SH-SY5Y (cell line): Measurements from ENCODE around the gene RNF123.

Experiments
- GATA2 ChIP-seq: IDR thresholded peaks from 2 replicates; pipeline ENCODE4 v1.6.1; 2011; ENCODE audit warnings: mild to moderate bottlenecking, low read depth, low read length
- GATA3 ChIP-seq: IDR thresholded peaks from 2 replicates; pipeline ENCODE4 v1.6.1; 2011; ENCODE audit warnings: low read depth, mild to moderate bottlenecking, low read length, moderate library complexity

The RNF123 gene

DNA sequence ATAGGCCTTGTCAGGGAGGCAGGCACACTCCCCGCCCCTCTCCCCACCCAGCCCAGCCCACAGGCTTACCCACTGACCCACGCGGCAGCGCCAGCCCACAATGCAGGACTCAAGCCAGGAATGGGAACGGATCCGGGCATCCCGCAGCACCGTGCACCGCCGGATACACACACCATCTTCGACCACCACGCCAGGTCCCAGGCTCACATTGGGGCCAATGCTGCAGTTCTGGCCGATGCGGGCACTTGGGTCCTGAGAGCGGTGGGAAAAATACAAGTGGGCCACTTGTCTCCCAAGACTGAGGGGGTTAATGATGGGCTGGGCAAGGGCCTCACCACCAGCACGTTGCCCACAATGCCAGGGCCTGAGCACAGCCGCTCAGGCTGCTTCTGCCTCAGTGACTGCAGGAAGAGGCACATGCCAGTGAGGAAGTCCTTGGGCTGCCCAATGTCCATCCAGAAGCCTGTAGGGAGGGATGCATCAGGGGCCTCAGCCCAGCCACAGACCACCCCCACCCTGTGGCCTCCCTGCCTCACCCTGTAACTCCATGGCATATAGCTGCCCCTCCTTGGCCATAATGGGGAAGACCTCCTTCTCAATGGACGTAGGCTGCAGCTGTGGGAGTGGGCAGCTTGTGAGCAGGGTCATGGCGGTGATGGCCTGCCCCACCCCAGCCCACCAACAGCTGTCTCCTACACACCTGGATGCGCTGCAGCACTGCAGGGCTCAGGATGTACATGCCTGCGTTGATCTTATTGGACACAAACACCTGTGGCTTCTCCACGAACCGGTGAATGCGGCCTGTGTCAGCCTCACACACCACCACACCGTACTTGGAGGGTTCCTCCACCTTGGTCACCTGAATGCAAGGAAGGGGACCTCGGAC is 32.8 kb downstream of the RNF123 start:
- TF ChIP-seq GATA2, result no peak
- TF ChIP-seq GATA3, result no peak

DNA sequence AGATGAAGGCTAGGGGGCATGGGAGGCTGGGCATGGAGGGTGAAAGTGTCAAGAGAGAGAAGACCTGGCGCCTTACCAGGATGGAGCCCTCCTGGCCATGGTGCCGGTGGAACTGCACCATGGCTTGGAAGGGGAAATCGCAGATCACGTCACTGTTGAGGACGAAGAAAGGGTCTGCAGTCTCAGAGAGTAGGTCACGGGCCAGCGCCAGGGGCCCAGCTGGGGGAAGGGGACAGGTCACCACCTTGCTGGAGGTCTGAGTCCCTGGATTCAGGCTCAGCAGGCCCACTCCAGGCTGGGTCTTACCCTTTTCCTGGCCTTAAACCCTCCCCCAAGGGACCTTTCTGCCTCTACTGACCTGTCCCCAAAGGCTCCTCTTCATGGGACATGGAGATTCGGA is 33.5 kb downstream of the RNF123 start:
- TF ChIP-seq GATA2, result no peak
- TF ChIP-seq GATA3, result no peak

DNA sequence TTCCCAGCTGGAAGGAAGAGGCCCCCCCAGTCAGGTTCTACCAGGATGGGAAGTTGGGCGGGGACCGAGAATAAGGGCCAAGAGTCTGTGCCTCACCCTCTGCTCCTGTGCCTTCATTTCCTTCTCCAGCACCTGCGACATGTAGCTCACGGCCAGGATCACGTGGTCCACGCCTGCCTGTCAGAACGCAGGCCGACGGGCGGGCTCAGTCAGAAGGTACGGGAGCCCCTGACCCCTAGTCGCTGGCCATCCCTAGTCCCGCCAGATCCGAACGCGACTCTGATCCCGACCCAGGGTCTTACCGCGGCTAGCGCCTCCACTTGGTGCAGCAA is 33.9 kb downstream of the RNF123 start:
- no peak for TF ChIP-seq GATA2
- no peak for TF ChIP-seq GATA3

DNA sequence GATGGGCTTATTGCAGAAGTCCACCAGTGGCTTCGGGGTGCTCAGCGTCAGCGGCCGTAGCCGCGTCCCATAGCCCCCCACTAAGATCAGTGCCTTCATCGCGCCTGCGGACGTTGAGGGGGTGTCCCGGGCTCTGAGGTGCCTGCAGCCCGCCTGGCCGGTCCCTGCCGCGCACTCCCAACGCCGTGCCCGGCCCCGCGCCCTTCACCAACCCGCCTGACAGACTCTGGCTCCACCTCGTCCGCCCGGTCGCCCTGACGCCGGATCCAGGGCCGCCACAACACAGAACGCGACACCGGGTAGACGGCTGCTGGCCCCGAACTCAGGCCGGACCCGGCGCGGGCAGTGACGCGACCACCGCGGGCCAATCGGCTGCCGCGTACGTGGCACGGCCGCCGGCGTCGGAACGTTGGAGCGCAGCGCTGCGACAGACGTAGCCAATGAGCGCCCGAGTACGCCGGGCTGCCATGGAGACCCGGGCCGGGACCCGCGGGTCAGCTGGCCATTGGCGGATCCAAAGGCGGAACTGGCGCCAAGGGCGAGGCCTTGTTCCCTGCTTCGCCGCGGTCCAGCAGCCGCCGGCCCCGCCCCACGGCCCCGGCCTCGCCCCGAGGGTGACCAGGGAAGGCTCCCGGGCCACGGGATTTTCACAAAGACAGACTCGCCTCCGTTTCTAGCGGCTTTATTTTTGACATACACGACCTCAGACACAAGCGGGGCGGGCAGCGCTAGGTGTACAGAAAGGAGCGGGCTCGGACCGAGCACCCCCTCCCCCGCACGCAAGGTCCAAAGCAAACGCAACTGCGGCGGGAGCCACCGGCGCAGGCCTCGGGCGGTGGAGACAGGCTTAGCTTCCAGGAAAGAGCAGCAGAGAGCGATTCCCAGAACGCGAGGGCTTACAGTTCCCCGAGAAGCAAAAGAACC is 34.5 kb downstream of the RNF123 start, which contains the start of gene GMPPB:
TSS of gene GMPPB (minus strand) at position 324 of the 924 bp plus-strand sequence. CDS start at position 99, 225 bp downstream.
- TF ChIP-seq GATA3 (no peak), GATA2 (no peak)

DNA sequence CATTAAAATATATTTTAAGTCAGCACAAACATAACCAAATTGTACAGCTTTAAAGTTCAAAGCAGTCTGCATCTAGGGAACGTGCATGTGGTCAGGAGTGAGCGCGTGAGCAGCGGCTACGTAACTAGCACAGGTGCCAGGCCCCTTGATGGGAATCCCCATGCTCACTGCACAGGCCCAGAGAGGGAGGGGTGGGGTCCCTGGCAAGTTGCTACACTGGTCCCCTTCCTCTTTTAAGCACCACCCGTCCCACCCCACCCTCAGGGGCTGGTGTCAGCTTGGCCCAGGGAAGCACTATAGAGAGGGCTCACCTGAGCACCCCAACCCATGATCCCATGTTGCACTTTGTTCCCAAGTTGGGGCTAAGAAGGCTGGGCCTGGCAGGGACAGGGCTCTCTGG is 35.2 kb downstream of the RNF123 start:
- no peak for TF ChIP-seq GATA3
- TF ChIP-seq GATA2, result no peak

DNA sequence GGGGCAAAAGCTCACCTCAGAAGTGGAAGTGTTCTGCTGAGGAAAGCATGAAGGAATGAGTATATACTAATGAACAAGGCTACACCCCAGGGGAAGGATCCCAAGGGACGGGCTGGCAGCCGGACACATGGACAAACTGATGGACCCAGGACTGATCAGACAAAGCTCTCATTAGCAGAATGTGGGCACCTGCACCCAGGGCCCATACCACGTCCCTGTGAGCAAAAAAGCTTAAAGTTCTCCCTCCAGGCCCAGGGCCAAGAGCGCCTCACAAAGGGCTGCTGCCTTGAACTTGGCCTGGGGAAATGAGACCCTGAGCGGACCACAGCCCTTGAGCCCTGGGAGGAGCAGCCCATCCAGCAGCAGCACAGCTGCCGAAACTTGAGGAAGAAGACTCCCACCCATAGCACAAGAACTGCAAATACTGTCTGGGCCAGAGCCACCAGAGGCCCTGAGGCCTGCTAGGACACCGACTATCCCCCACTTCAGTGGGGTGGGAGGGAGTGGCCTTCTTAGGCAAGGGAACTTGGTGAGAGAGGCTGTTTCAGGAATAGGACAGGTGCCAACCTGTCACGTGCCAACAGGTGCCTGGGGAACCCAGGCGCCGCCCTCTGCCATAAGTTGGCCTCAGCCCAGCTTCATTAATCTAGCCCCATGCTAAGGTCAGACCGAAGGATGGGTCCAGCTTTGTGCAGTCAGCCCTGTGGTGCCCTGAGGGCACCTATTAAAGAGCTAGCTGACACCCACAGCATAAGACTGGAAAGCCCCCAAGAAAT is 36.7 kb downstream of the RNF123 start:
- TF ChIP-seq GATA3 (no peak), GATA2 (no peak)

DNA sequence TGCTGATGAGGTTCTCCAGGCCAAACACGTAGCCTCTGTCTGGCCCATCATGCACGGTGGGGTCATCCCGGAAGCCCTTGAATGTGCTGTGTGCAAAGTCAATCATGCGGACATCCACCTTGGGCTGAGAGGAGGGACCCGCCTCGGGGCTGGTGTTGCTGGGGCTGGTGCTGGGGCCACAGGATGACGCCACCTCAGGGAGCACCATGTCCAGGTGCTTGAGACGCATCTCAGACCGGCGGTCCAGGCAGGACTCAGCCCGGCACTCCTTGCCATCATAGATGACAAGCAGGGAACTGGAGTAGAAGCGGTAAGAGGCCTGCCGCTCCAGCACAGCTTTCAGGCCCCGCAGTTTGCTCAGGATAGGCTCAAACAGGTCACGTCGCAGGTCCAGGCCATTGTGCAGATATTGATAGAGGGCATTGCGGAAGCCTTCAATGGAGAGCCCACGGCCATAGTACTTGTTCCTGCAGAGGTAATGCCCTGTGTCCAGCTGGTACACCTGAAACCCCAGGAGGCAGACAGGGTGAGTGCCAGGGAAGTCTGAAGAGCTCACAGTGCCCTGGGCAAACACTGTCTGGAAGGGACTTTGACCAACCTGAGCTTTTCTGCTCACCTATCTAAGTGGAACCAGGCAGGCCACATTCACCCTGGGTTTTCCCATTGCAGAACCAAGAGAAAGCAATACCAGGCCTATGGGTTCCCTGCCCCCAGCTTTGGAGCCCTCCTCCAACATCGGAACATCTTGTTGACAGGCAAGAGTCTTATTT is 38.0 kb downstream of the RNF123 start:
- no peak for TF ChIP-seq GATA3
- no peak for TF ChIP-seq GATA2

DNA sequence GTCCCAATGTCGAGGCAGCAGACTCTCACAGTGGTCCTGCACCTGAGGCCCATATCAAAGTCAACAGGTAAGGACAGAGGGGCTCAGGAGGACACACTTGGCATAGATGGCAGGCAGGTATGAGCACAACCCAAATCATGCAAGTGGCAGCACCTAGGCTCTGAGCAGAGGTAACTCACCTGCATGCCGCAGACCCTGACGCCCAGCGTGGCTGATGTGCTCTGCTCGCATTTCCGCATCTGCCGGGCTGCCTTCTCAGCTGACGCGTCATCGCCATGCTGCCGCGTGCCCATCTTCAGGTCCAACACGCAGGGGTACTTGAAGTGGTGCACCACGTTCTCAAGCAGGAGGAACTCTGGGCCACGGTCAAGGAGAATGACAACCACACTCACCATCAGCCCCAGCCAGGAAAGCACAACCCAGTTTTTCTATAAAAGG is 38.6 kb downstream of the RNF123 start:
- TF ChIP-seq GATA3 (no peak), GATA2 (no peak)

DNA sequence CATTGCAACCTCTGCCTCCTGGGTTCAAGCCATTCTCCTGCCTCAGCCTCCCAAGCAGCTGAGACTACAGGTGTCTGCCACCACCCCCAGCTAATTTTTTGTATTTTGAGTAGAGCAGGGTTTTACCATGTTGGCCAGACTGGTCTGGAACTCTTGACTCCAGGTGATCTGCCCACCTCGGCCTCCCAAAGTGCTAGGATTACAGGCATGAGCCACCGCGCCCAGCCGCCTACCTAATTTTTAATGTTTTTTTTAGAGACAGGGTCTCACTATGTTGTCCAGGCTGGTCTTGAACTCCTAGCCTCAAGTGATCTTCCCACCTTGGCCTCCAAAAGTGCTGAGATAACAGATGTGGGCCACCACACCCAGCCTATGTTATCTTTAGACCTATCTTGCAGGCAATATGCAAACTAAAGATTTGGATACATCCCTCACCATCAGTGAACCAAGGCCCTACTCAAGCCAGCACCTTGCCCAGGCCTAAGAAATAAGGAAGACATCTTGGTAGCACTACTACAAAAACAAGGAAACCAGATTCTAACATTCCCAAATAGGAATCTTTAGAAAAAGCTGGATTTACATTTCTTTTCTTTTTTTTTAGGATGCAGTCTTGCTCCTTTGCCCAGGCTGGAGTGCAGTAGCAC is 40.7 kb downstream of the RNF123 start:
- TF ChIP-seq GATA2 (no peak), GATA3 (no peak)

DNA sequence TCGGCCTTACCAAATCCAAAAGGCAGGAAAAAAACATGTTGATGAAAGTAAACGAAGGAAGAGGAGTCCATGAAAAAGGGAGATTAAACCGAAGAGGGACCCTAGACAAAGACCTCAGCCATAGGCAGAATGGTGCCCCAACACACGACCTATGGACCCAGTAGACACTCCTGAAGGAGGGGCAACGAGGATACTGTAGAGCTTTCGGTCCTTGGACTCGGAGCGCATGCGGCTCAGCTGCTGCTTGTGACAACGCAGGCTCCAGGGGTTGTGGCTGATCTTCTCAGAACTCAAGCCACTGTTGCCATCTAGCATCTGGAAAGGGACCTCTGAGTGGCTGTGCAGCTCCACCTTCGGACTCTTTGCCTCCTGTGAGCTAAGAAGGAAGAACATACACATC is 43.2 kb downstream of the RNF123 start:
- TF ChIP-seq GATA3 (no peak), GATA2 (no peak)

DNA sequence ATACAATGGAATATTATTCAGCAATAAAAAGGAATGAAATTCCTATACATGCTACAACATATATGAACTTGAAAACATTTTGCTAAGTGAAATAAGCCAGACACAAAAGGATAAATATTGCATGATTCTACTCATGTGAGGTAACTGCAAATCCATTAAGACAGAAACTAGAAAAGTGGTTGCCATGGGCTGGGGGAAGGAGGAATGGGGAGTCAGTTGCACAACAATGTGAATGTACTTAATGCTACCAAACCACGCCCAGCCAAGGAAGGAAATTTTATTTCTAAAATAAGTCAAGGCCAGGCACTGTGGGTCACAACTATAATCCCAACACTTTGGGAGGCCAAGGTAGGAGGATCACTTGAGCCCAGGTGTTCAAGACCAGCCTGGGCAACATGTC is 44.2 kb downstream of the RNF123 start:
- TF ChIP-seq GATA2 (no peak), GATA3 (no peak)

DNA sequence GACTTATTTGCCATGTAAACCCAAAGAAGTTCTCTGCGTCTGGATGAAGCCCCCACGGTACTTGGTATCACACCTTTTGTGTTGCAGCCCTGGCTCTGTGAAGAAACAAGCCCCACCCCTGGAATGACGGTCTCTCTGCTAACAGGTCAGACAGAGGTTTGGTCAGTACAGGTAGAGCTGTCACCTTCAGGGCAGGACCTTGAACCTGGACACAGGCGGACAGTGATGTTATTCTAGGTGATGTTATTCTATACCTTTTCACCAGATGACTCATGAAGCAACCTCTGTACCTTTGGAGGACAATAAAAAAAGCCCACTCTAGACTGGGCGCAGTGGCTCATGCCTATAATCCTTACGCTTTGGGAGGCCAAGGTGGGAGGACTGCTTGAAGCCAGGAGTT is 45.4 kb downstream of the RNF123 start:
- TF ChIP-seq GATA2, result no peak
- no peak for TF ChIP-seq GATA3
